Transverse colon (tissue), 4 donors: ENCODE results near the gene PLEKHA7. TPM values are rescaled to one million over a fixed set of nuclear protein-coding genes. Genes with fewer than 3 reads are reported as not detected.

Experiments used
- DNase-seq: peaks from one replicate; pipeline ENCODE4 v3.0.0-alpha.2; 2019
- H3K27ac ChIP-seq, 4 donors: fragments of 200-600 bp; sonication (generic); 2 replicates each; pipeline ENCODE4 v1.5.1; 2016 to 2018; ENCODE audit warnings: inconsistent platforms in 4 of 4
- H3K27me3 ChIP-seq: fragments of 200-600 bp; sonication (generic); 2 replicates; pipeline ENCODE4 v1.5.1; 2017; ENCODE audit warnings: inconsistent platforms
- H3K36me3 ChIP-seq, 4 donors: fragments of 200-600 bp; sonication (generic); 2 replicates each; pipeline ENCODE4 v1.5.1; 2017 to 2019; ENCODE audit warnings: inconsistent platforms in 4 of 4
- H3K4me1 ChIP-seq, 4 donors: fragments of 200-600 bp; sonication (generic); 2 replicates each; pipeline ENCODE4 v1.5.1; 2017 to 2020; ENCODE audit warnings: inconsistent platforms in 4 of 4
- H3K4me3 ChIP-seq, 4 donors: fragments of 200-600 bp; sonication (generic); 1 replicate in 1 of 4; 2 replicates in 3 of 4; pipeline versions ENCODE4 v1.5.1 to v1.6.1; 2017 to 2019; ENCODE audit warnings: inconsistent platforms in 4 of 4
- H3K9me3 ChIP-seq, 2 donors: fragments of 200-600 bp; sonication (generic); 2 replicates each; pipeline ENCODE4 v1.5.1; 2017 to 2019; ENCODE audit warnings: inconsistent platforms in 2 of 2
- EP300 ChIP-seq: sonication (generic); formaldehyde crosslinking; IDR thresholded peaks from one replicate; pipeline ENCODE4 v1.6.1; 2017; ENCODE audit warnings: antibody characterized with exemption, low read depth
- POLR2A ChIP-seq: fragments of 450-650 bp; IDR thresholded peaks from one replicate; pipeline ENCODE4 v1.6.1; 2016; ENCODE audit warnings: antibody characterized with exemption, mild to moderate bottlenecking, moderate library complexity
- POLR2AphosphoS5 ChIP-seq, 3 donors: sonication (generic); formaldehyde crosslinking; IDR thresholded peaks; one replicate each; pipeline ENCODE4 v1.6.1; 2016; ENCODE audit warnings: antibody characterized with exemption in 3 of 3
- WGBS, 2 donors: methylation state at CpG; one replicate each; pipeline ENCODE4 v1.1.5; 2018; ENCODE audit warnings: low coverage in 1 of 2; 5-methylcytosine and 5-hydroxymethylcytosine counted together
- in situ Hi-C, 4 donors: fragments of 200-750 bp; cut with MboI; loops; one replicate each; pipeline versions ENCODE4 v1.15.0 to v1.15.1; 2017; ENCODE audit warnings: low sequenced_read_pairs in 3 of 4, low pct_ligation_motif_present in 1 of 4, low pct_unique_long_range_greater_than_20kb in 1 of 4
- intact Hi-C: fragments of 100-400 bp; cut with DNase I; formaldehyde crosslinking; loops from one replicate; pipeline ENCODE4 v1.15.1; 2023; ENCODE audit warnings: low total_unique reads
- total RNA-seq, 4 donors: library from RNA; depleted of rRNA; stranded (reverse); fragments of >200 nt; gene quantifications; one replicate each; pipeline ENCODE4 v1.1.0, GENCODE V29; 2016
- TF ChIP-seq, protein P1 (sequence below), 5 experiments: fragments of 200-600 bp in 3 of 5; fragments of 450-650 bp in 2 of 5; sonication (generic) in 3 of 5; IDR thresholded peaks; 1 replicate in 2 of 5; 2 replicates in 3 of 5; pipeline ENCODE4 v1.5.1; 2016 to 2017; ENCODE audit warnings: antibody characterized with exemption in 5 of 5, inconsistent platforms in 3 of 5, mild to moderate bottlenecking in 2 of 5, moderate library complexity in 1 of 5

PLEKHA7 gene
- total RNA-seq, 4 donors from 2014 or later: 109 to 243 (median 114) TPM

DNA sequence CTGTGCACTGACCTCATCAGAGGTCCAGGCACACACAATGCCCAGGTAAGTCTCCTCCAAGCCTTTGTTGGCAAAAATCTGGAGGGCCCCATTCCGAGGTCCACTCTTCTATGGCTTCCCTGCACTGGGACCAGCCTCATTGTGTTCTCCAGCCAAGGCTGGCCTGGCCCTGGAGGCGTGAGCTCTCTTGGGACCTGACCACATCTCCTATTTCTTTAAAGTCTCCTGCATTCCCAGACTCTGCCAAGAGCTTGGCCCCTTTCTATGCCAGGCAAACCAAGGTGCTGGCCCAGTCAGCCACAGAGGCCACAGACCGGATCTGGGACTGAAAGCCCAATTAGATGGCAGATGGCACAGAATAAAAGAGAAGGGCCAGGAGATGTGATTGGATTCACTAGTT is 220.7 kb downstream of the PLEKHA7 start:
- no peak overlapping the region for H3K27ac ChIP-seq
- TF ChIP-seq POLR2A (no peak), EP300 (no peak), POLR2AphosphoS5 (IDR thresholded peaks at IDR 0.05) (no peak)
- TF ChIP-seq, protein P1, sequence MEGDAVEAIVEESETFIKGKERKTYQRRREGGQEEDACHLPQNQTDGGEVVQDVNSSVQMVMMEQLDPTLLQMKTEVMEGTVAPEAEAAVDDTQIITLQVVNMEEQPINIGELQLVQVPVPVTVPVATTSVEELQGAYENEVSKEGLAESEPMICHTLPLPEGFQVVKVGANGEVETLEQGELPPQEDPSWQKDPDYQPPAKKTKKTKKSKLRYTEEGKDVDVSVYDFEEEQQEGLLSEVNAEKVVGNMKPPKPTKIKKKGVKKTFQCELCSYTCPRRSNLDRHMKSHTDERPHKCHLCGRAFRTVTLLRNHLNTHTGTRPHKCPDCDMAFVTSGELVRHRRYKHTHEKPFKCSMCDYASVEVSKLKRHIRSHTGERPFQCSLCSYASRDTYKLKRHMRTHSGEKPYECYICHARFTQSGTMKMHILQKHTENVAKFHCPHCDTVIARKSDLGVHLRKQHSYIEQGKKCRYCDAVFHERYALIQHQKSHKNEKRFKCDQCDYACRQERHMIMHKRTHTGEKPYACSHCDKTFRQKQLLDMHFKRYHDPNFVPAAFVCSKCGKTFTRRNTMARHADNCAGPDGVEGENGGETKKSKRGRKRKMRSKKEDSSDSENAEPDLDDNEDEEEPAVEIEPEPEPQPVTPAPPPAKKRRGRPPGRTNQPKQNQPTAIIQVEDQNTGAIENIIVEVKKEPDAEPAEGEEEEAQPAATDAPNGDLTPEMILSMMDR (IDR thresholded peaks at IDR 0.05): no peak
- WGBS, 2 donors: 90 to 100% methylated on average over 1 to 3 of the region's 3 CpGs
- in situ Hi-C loops (no loop called here), intact Hi-C loops (no loop called here)
- peaks cover 0 to 9% (median 0%) of the 10 kb centered on the region in 4 donors for H3K4me1 ChIP-seq
- H3K27me3 ChIP-seq: no peaks in the 10 kb centered on the region
- no peaks in the 10 kb centered on the region for H3K36me3 ChIP-seq
- no peak overlapping the region for H3K4me3 ChIP-seq
- no peak for DNase-seq
- H3K9me3 ChIP-seq: no peaks in the 10 kb centered on the region

DNA sequence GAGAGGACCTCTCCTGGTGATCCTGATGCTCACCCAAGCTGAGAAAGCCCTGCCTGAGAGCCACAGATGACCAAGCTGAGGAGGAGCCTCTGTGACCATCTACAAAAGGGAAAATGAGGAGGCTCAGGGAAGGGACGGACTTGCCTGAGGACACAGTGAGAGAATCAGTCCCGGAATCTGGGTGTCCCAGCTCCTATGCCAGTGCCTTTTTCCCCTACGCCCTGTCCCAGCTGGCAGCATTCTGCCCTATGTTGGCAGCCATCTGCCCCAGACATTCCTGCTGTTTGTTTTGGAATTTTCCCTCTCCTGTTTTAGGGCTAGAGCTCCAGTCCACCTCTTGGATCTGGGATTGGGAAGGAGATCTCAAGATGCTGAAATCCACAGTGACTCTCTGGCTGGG is 221.2 kb downstream of the PLEKHA7 start:
- WGBS, 2 donors: 84 to 89% methylated on average over 3 of the region's 3 CpGs
- no peaks in the 10 kb centered on the region for H3K27me3 ChIP-seq
- peak overlapping the region in 1 of 4 donors; percentile 49 for H3K27ac ChIP-seq
- TF ChIP-seq POLR2AphosphoS5 (IDR thresholded peaks at IDR 0.05) (no peak), EP300 (no peak), POLR2A (no peak)
- TF ChIP-seq, protein P1 (IDR thresholded peaks at IDR 0.05): no peak
- peaks cover 0 to 9% (median 2%) of the 10 kb centered on the region in 4 donors for H3K4me1 ChIP-seq
- no peaks in the 10 kb centered on the region for H3K9me3 ChIP-seq
- no peak for DNase-seq
- intact Hi-C loops (no loop called here), in situ Hi-C loops (no loop called here)
- no peak overlapping the region for H3K4me3 ChIP-seq
- H3K36me3 ChIP-seq: no peaks in the 10 kb centered on the region

DNA sequence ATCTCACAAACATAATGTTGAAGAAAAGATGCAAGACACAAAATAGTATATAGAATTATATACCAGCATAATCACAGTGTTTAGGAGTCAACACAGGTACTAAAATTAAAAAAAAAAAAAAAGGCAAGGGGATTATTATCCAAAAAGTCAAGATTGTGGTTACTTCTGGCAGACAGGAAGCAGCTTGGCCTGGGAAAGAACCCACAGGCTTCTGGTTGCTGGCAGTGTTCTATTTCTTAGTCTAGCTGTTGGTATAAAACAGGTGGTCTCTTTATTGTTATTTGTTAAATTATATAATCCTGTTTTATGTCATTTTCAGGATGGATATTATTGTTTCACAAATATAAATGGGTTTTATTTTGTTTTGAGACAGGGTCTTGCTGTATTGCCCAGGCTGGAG is 221.8 kb downstream of the PLEKHA7 start:
- no peaks in the 10 kb centered on the region for H3K27me3 ChIP-seq
- H3K4me3 ChIP-seq: no peak overlapping the region
- intact Hi-C loops: no loop called here
- TF ChIP-seq POLR2AphosphoS5 (IDR thresholded peaks at IDR 0.05) (no peak), POLR2A (no peak), EP300 (no peak)
- TF ChIP-seq, protein P1 (IDR thresholded peaks at IDR 0.05): no peak
- in situ Hi-C loops: no loop called here
- no peak for DNase-seq
- no peaks in the 10 kb centered on the region for H3K9me3 ChIP-seq
- peaks cover 0 to 9% (median 3%) of the 10 kb centered on the region in 4 donors for H3K4me1 ChIP-seq
- H3K27ac ChIP-seq: peak overlapping the region in 2 of 4 donors; percentile 49 to 63
- no peaks in the 10 kb centered on the region for H3K36me3 ChIP-seq

DNA sequence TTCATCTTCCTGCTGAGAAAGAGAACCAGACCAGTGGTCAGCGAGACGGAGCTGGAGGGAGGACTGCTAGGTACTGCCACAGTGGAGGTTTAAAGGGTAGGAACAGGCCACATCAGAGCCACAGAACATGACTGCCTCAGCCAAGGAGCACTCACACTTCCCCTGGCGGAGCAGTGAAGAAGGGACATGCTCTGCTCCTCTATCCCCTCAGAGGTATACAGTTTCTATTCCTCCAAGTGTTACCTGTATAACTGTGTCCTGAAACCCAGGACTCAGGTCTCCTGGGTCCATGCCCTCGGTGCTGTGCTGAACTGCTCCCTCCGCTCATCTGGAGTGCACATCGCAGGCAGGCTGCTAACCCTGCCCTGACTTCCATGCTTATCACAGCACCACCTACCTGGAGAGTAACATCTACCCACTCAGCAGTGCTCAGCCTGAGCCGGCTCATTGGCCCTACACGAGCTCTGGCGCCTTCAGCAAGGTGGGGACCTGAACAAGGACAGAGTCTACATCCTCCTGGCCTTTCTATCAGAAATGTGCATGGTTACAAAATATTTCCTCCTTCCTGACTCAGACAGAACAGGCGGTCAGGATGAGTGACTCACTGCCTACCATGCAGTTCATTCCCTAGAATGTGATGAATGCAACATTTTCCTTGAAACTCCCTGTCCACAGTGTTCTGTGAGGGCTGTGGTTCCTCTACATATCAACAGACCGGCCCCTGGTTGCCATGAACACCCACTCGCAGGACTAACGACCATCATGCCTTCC is 222.8 kb downstream of the PLEKHA7 start:
- no peaks in the 10 kb centered on the region for H3K36me3 ChIP-seq
- no peak for DNase-seq
- H3K27me3 ChIP-seq: no peaks in the 10 kb centered on the region
- TF ChIP-seq EP300 (no peak), POLR2AphosphoS5 (IDR thresholded peaks at IDR 0.05) (peak; percentile 35 to 56 (median 39))
- TF ChIP-seq, protein P1 (IDR thresholded peaks at IDR 0.05): no peak
- no peaks in the 10 kb centered on the region for H3K9me3 ChIP-seq
- intact Hi-C loops: no loop called here
- peaks cover 0 to 11% (median 3%) of the 10 kb centered on the region in 4 donors for H3K4me1 ChIP-seq
- in situ Hi-C loops: no loop called here
- peak overlapping the region; percentile 27 to 66 (median 66) for H3K27ac ChIP-seq
- WGBS, 2 donors: 57 to 70% methylated on average over 6 to 13 of the region's 13 CpGs
- H3K4me3 ChIP-seq: no peak overlapping the region
